ENCODE results near the gene PSMC3.

PSMC3 gene

GRCh38 chr11:47426062-47426956 is at the start of gene PSMC3:
PSMC3 (minus strand) TSS chr11:47426439; CDS start chr11:47426279, 160 bp downstream.
- peak; percentile 100 for DNase-seq

DNA sequence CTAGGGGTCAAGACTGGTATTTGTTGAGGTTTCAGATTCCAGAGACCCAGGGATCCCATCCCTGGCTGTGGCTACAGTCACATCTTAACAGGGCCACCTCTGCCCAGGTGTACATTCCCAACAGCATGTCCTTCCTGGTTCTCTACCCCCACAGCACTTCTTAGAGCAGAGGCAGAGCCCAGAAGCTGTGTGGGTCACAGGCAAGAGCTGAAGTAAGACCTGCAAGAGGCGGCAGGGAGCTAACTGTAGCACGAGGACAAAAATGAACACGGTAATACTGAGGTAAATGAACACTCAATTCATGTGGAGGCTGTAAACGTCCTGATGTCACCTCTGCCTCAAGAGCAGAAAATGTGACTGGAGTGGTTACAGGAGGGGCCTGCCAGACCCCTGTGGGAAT is 44.4 kb upstream of the PSMC3 start:
- DNase-seq, result no peak

- no peak for DNase-seq
Observed at GRCh38 chr11:47469361-47470179, 43.3 kb upstream of the PSMC3 start.

- DNase-seq, result no peak
Observed at GRCh38 chr11:47468598-47469214, 42.5 kb upstream of the PSMC3 start.

GRCh38 chr11:47467357-47467756 is 41.1 kb upstream of the PSMC3 start:
- DNase-seq, result no peak

DNA sequence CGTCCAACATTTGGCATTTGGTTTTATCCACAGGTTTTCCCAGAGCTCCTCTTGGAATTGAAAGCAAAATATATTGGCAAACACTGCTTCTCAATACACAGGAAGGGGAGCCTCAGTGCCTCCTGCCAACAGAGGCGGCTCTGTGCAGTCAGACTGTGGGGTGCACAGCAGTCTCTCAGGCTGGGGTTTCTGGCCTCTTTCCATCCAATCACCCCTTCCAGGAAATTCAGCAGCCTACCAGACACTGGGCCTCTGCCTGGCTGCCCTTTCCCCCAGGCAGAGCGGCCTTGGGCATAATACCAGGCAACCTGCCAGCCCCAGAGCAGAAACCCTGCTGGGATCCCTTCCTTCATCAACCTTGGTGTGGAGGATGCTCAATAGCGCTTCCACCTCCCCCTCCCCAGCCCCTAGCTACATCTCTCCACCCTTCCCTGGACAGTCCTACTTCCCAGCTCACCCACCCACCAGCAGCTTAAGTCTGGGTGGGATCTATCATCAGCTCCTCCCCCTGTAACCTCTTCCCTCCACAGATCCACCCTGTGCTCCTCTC is 40.5 kb upstream of the PSMC3 start:
- DNase-seq, result no peak

GRCh38 chr11:47466201-47466600 is 40.0 kb upstream of the PSMC3 start:
- no peak for DNase-seq

DNA sequence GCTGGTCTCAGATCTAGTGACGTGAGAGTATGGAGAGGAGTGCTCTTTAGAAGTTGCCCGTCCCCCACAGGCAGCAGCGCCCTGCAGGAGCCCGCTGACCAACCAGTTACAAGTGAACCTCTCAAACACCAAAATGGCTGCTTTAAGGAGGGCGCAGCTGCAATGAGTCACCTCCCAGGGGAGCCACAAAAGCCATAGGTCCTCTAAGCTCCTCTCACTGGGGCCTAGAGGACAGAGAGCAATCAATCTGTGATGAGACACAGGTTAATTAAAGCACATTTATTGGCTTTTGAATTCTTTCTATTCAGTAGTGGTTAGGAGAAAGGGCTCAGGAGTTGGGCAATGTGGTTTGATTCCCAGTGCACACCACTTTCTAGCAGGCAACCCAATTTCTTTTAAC is 38.2 kb upstream of the PSMC3 start:
- DNase-seq, result no peak

GRCh38 chr11:47461876-47462275 is 35.6 kb upstream of the PSMC3 start:
- DNase-seq, result no peak

DNA sequence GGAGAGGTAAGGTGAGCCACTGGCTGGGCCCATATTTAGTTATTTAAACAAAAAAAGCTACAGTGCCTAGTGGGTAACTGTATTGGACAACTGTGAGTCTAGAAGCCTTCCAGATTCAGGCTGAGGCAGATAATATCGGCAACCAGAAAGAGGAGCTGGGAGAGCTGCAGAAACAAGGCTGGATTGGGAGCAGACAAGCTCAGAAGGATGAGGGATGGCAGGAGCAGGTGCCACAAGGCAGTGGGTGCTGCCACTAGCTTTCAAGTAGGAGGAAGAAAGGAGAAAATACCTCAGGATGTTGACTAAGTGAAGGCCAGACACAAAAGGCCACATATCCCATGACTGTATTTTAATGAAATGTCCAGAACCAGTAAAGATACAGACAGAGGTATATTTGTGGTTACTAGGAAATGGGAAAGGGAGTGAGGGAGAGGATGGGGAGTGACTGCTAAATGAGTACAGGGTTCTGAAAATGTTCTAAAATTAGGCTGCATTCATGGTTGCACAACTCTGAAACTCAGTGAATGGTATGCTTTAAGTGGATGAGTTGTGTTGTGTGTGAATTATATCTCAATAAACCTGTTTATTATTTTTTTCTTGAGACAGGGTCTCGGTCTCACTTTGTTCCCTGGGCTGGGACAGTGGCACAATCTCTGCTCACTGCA is 34.5 kb upstream of the PSMC3 start:
- DNase-seq, result no peak

- DNase-seq, result peak; percentile 62
Observed at GRCh38 chr11:47454258-47454671, 28.0 kb upstream of the PSMC3 start.

GRCh38 chr11:47453365-47453764 is 27.1 kb upstream of the PSMC3 start:
- DNase-seq, result no peak

GRCh38 chr11:47451990-47452389 is 25.8 kb upstream of the PSMC3 start:
- no peak for DNase-seq

DNA sequence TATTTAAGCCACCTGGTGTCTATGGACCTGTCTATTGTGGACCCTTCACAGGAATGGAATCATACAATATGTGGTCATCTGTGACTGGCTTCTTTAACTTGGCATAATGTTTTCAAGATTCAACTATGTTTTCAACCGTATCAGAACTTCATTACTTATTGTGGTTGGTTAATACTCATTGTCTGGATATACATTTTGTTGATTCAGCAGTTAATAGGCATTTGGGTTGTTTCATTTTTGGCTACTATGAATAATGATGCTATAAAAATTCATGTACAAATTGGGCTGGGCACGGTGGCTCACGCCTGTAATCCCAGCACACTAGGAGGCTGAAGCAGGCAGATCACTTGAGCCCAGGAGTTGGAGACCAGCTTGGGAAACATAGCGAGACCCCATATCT is 25.2 kb upstream of the PSMC3 start:
- DNase-seq, result no peak

GRCh38 chr11:47449541-47449940 is 23.3 kb upstream of the PSMC3 start:
- DNase-seq, result no peak

GRCh38 chr11:47448566-47449427 is 22.6 kb upstream of the PSMC3 start, which contains the start of gene RAPSN:
RAPSN (minus strand) TSS chr11:47449136; CDS start chr11:47448964, 172 bp downstream.
- no peak for DNase-seq

GRCh38 chr11:47447906-47448305 is 21.7 kb upstream of the PSMC3 start:
- DNase-seq, result no peak

DNA sequence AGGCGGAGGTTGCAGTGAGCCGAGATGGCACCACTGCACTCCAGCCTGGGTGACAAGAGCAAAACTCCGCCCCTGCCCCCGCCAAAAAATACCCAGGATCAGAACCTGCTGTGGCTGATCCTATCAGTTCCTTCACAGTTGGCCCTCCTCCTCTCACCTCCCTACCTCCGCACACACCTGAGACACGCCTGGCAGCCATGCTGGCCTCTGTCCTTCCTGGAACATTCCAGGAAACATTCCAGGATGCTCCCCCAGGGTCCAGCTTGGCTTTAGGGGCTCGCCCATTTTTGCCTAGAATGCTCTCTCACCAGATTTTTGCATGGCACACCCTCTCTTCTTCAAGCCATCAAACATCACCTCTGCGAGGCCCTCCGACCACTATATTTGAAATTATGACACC is 20.6 kb upstream of the PSMC3 start:
- DNase-seq, result no peak

DNA sequence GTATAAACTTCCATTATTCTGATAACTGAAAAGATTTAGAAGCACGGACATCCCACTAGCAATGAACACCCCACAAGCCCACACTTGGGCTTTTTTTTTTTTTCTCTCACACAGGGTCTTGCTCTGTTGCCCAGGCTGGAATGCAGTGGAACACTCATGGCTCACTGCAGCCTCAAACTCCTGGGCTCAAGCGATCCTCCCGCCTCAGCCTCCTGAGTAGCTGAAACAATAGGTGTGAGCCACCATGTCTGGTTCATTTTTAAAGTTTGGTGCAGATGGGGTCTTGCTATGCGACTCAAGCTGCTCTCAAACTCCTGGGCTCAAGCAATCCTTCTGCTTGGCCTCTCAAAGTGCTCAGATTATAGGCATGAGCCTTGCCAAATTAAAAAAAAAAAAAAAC is 19.6 kb upstream of the PSMC3 start:
- no peak for DNase-seq

DNA sequence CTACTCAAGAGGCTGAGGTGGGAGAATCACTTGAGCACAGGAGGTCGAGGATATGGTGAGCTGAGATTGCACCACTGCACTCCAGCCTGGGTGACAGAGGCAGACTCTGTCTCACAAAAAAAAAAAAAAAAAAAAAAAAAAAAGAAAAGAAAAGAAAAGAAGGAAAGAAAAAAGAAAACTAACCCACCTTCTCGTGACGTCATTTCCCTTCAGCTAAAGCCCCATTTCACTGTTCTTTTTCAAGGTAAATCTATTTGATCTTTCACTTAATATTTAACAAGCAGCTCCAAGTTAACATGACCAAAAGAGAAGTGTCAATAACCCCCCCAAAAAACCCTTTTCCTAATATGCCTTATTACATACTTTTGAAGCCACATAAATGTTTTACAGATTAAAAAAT is 17.6 kb upstream of the PSMC3 start:
- no peak for DNase-seq

- no peak for DNase-seq
Observed at GRCh38 chr11:47443028-47443700, 16.9 kb upstream of the PSMC3 start.
